ENCODE measurements around the gene ZP3. TPM values are rescaled to one million over a fixed set of nuclear protein-coding genes. Genes with fewer than 3 reads are reported as not detected.
A peak's percentile ranks its signal among the peaks of the same experiment; 100 is the strongest.
"Not testable (repeated sequence)": the region's sequence is repeated elsewhere in the genome, so short reads cannot be mapped to it uniquely, and the experiment has no call there.

ZP3 gene
- total RNA-seq, 2 experiments from 2014 or later = 0.64 to 0.94 TPM

GRCh38 chr7:76417654-76418310, 7.0 kb upstream of the ZP3 start:
- peaks cover 10% of the 10 kb centered on the region for H3K27me3 Mint-ChIP-seq
- ATAC-seq; CTCF ChIA-PET; H3K4me1 Mint-ChIP-seq; H3K9me3 Mint-ChIP-seq (ENCODE audit: low read depth); DNase-seq; H3K36me3 Mint-ChIP-seq; H3K4me3 Mint-ChIP-seq; H3K27ac Mint-ChIP-seq: not testable (repeated sequence)

- ATAC-seq, H3K36me3 Mint-ChIP-seq, CTCF ChIA-PET: not testable (repeated sequence)
Measured at GRCh38 chr7:76421097-76421496, 3.7 kb upstream of the ZP3 start.

GRCh38 chr7:76423666-76424412, 911 bp upstream of the ZP3 start:
- H3K27ac Mint-ChIP-seq = no peak overlapping the region
- peaks cover 15% of the 10 kb centered on the region for H3K4me1 Mint-ChIP-seq

More at GRCh38 chr7:76421097-76421496, 3.7 kb upstream of the ZP3 start:
- DNase-seq; H3K9me3 Mint-ChIP-seq (ENCODE audit: low read depth); H3K4me3 Mint-ChIP-seq; H3K27ac Mint-ChIP-seq: not testable (repeated sequence)
- Mint-ChIP-seq H3K4me1 (peaks cover 15% of the 10 kb centered on the region), H3K27me3 (peaks cover 17% of the 10 kb centered on the region)

GRCh38 chr7:76425156-76425555, 406 bp downstream of the ZP3 start:
- CTCF ChIA-PET = no interaction called here
- no peaks in the 10 kb centered on the region for H3K36me3 Mint-ChIP-seq
- H3K27me3 Mint-ChIP-seq = peaks cover 11% of the 10 kb centered on the region
- no peak overlapping the region for H3K4me3 Mint-ChIP-seq
- DNase-seq (no peak), ATAC-seq (no peak)
- peaks cover 15% of the 10 kb centered on the region for H3K4me1 Mint-ChIP-seq
- H3K9me3 Mint-ChIP-seq (ENCODE audit: low read depth) = no peaks in the 10 kb centered on the region
- H3K27ac Mint-ChIP-seq = no peak overlapping the region

More at GRCh38 chr7:76423666-76424412, 911 bp upstream of the ZP3 start:
- Mint-ChIP-seq H3K36me3 (no peaks in the 10 kb centered on the region), H3K27me3 (peaks cover 17% of the 10 kb centered on the region), H3K9me3 (ENCODE audit: low read depth) (no peaks in the 10 kb centered on the region), H3K4me3 (no peak overlapping the region)
- ATAC-seq = no peak
- CTCF ChIA-PET = no interaction called here
- DNase-seq = no peak

GRCh38 chr7:76425558-76425957, 808 bp downstream of the ZP3 start:
- ATAC-seq, H3K27ac Mint-ChIP-seq: not testable (repeated sequence)

GRCh38 chr7:76426246-76426645, 1.5 kb downstream of the ZP3 start:
- no peak for DNase-seq
- CTCF ChIA-PET = no interaction called here
- Mint-ChIP-seq H3K9me3 (ENCODE audit: low read depth) (no peaks in the 10 kb centered on the region), H3K27me3 (peaks cover 7% of the 10 kb centered on the region), H3K4me3 (no peak overlapping the region), H3K27ac (no peak overlapping the region), H3K36me3 (no peaks in the 10 kb centered on the region), H3K4me1 (peaks cover 15% of the 10 kb centered on the region)
- no peak for ATAC-seq

More at GRCh38 chr7:76425558-76425957, 808 bp downstream of the ZP3 start:
- H3K36me3 Mint-ChIP-seq; CTCF ChIA-PET; H3K9me3 Mint-ChIP-seq (ENCODE audit: low read depth); H3K27me3 Mint-ChIP-seq; DNase-seq; H3K4me3 Mint-ChIP-seq: not testable (repeated sequence)
- H3K4me1 Mint-ChIP-seq = peaks cover 15% of the 10 kb centered on the region

GRCh38 chr7:76427635-76428034, 2.9 kb downstream of the ZP3 start:
- peaks cover 15% of the 10 kb centered on the region for H3K4me1 Mint-ChIP-seq
- H3K36me3 Mint-ChIP-seq = no peaks in the 10 kb centered on the region
- peaks cover 7% of the 10 kb centered on the region for H3K27me3 Mint-ChIP-seq
- no peak for ATAC-seq
- H3K27ac Mint-ChIP-seq = no peak overlapping the region
- CTCF ChIA-PET = no interaction called here
- no peak for DNase-seq
- H3K4me3 Mint-ChIP-seq = no peak overlapping the region
- H3K9me3 Mint-ChIP-seq (ENCODE audit: low read depth) = no peaks in the 10 kb centered on the region

- DNase-seq = no peak
- Mint-ChIP-seq H3K4me1 (peaks cover 15% of the 10 kb centered on the region), H3K36me3 (no peaks in the 10 kb centered on the region), H3K4me3 (no peak overlapping the region), H3K27me3 (peaks cover 6% of the 10 kb centered on the region), H3K27ac (no peak overlapping the region), H3K9me3 (ENCODE audit: low read depth) (no peaks in the 10 kb centered on the region)
- no peak for ATAC-seq
- CTCF ChIA-PET = no interaction called here
Measured at GRCh38 chr7:76428149-76428823, 3.5 kb downstream of the ZP3 start.

GRCh38 chr7:76428868-76429805, 4.4 kb downstream of the ZP3 start:
- H3K27ac Mint-ChIP-seq = no peak overlapping the region
- no peak overlapping the region for H3K4me3 Mint-ChIP-seq
- no peaks in the 10 kb centered on the region for H3K27me3 Mint-ChIP-seq
- no peak for DNase-seq
- H3K36me3 Mint-ChIP-seq = no peaks in the 10 kb centered on the region
- CTCF ChIA-PET = no interaction called here
- no peak for ATAC-seq
- no peaks in the 10 kb centered on the region for H3K9me3 Mint-ChIP-seq (ENCODE audit: low read depth)
- H3K4me1 Mint-ChIP-seq = peaks cover 10% of the 10 kb centered on the region

- ATAC-seq = no peak
- H3K27me3 Mint-ChIP-seq = no peaks in the 10 kb centered on the region
- CTCF ChIA-PET = no interaction called here
Measured at GRCh38 chr7:76430211-76430610, 5.5 kb downstream of the ZP3 start.

GRCh38 chr7:76430836-76431235, 6.1 kb downstream of the ZP3 start:
- no peaks in the 10 kb centered on the region for H3K27me3 Mint-ChIP-seq
- no peaks in the 10 kb centered on the region for H3K9me3 Mint-ChIP-seq (ENCODE audit: low read depth)
- no peak overlapping the region for H3K4me3 Mint-ChIP-seq
- CTCF ChIA-PET = no interaction called here
- no peaks in the 10 kb centered on the region for H3K36me3 Mint-ChIP-seq
- ATAC-seq (no peak), DNase-seq (no peak)
- no peak overlapping the region for H3K27ac Mint-ChIP-seq
- H3K4me1 Mint-ChIP-seq = no peaks in the 10 kb centered on the region

More at GRCh38 chr7:76430211-76430610, 5.5 kb downstream of the ZP3 start:
- no peak overlapping the region for H3K27ac Mint-ChIP-seq
- H3K4me1 Mint-ChIP-seq = peaks cover 1% of the 10 kb centered on the region
- no peaks in the 10 kb centered on the region for H3K9me3 Mint-ChIP-seq (ENCODE audit: low read depth)
- no peak overlapping the region for H3K4me3 Mint-ChIP-seq
- H3K36me3 Mint-ChIP-seq = no peaks in the 10 kb centered on the region
- DNase-seq = no peak

- ATAC-seq (peak; percentile 70), DNase-seq (peak; percentile 70)
- H3K36me3 Mint-ChIP-seq; CTCF ChIA-PET; H3K27me3 Mint-ChIP-seq; H3K27ac Mint-ChIP-seq; H3K4me1 Mint-ChIP-seq; H3K4me3 Mint-ChIP-seq; H3K9me3 Mint-ChIP-seq (ENCODE audit: low read depth): not testable (repeated sequence)
Measured at GRCh38 chr7:76437873-76438272, 13.1 kb downstream of the ZP3 start.

Data from activated CD8-positive, alpha-beta memory T cell treated with anti-CD3 and anti-CD28 coated beads, Interleukin-2, amount 10 ng/mL, durations not matched to agents 7 days and 5 days (primary cell).